Uterus (tissue), 2 donors: Measurements from ENCODE around the gene TP53BP1.

ENCODE experiments used
- POLR2A ChIP-seq, 2 donors: fragments of 450-650 bp; IDR thresholded peaks; one replicate each; pipeline ENCODE4 v1.6.1; 2016; ENCODE audit warnings: antibody characterized with exemption in 2 of 2, mild to moderate bottlenecking in 1 of 2, moderate library complexity in 1 of 2
- TF ChIP-seq, protein P1 (sequence below), 4 experiments: fragments of 200-600 bp in 2 of 4; fragments of 450-650 bp in 2 of 4; sonication (generic) in 2 of 4; IDR thresholded peaks; one replicate each; pipeline ENCODE4 v1.5.1; 2016 to 2019; ENCODE audit warnings: antibody characterized with exemption in 4 of 4, mild to moderate bottlenecking in 2 of 4, moderate library complexity in 1 of 4

GRCh38 chr15:43492266-43492665, 690 bp downstream of the TP53BP1 start:
- TF ChIP-seq POLR2A (IDR thresholded peaks at IDR 0.05), result no peak
- TF ChIP-seq, protein P1, sequence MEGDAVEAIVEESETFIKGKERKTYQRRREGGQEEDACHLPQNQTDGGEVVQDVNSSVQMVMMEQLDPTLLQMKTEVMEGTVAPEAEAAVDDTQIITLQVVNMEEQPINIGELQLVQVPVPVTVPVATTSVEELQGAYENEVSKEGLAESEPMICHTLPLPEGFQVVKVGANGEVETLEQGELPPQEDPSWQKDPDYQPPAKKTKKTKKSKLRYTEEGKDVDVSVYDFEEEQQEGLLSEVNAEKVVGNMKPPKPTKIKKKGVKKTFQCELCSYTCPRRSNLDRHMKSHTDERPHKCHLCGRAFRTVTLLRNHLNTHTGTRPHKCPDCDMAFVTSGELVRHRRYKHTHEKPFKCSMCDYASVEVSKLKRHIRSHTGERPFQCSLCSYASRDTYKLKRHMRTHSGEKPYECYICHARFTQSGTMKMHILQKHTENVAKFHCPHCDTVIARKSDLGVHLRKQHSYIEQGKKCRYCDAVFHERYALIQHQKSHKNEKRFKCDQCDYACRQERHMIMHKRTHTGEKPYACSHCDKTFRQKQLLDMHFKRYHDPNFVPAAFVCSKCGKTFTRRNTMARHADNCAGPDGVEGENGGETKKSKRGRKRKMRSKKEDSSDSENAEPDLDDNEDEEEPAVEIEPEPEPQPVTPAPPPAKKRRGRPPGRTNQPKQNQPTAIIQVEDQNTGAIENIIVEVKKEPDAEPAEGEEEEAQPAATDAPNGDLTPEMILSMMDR (IDR thresholded peaks at IDR 0.05), result no peak
